Fibroblast of skin of scalp (primary cell): ENCODE data around the gene FLOT2.
"Not testable (repeated sequence)": the region's sequence is repeated elsewhere in the genome, so short reads cannot be mapped to it uniquely, and the experiment has no call there.

Source experiments
- DNase-seq: peaks from one replicate; pipeline ENCODE4 v3.0.0-alpha.2; 2013

The FLOT2 gene

GRCh38 chr17:28842282-28843012 is 55.1 kb downstream of the FLOT2 start, which contains the start of gene FAM222B:
Gene FAM222B (minus strand): TSS chr17:28842790. CDS start chr17:28766667, 76,123 bp downstream.
- peak; percentile 88 for DNase-seq

- DNase-seq = no peak
Observed at GRCh38 chr17:28841901-28842281, 55.6 kb downstream of the FLOT2 start.

GRCh38 chr17:28839221-28839620 is 58.3 kb downstream of the FLOT2 start:
- no peak for DNase-seq

GRCh38 chr17:28836541-28836940 is 61.0 kb downstream of the FLOT2 start:
- DNase-seq = not testable (repeated sequence)

- no peak for DNase-seq
Observed at GRCh38 chr17:28834420-28834819, 63.1 kb downstream of the FLOT2 start.
